ENCODE results near the gene SREBF1. TPM values are rescaled to one million over a fixed set of nuclear protein-coding genes. Genes with fewer than 3 reads are reported as not detected.

SREBF1 gene
- total RNA-seq, 1 donor from 2014 or later, result 51.6 TPM

DNA sequence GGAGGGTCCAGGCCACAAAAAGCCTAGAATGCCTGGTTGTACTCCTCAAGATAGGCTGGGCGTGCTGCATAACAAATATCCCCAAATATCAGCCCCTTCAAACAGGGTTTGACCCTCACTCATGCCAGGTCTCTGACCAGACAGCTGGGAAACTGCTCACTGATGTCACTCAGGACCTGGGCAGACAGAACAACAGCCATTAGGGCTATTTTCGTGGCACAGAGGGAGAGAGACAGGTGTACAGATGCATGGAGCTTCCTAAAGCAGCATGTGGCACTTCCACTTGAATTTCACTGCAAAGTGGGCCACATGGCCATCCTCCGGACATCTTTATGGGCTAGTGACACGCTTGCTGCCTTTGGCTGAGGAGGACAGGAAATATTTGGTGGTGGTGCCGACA, 73.1 kb downstream of the SREBF1 start:
- H3K27me3 ChIP-seq (ENCODE audit: control insufficient read depth, insufficient read depth, low read length), result no peaks in the 10 kb centered on the region
- H3K4me3 ChIP-seq (ENCODE audit: low read depth, low read length), result no peak overlapping the region
- FAIRE-seq (no peak), DNase-seq (ENCODE audit: low read depth) (no peak)
- peaks cover 11% of the 10 kb centered on the region for H3K36me3 ChIP-seq (ENCODE audit: control insufficient read depth, insufficient read depth, low read length)
- TF ChIP-seq CTCF (IDR thresholded peaks at IDR 0.05; ENCODE audit: insufficient read depth, low read length, severe bottlenecking), result no peak

DNA sequence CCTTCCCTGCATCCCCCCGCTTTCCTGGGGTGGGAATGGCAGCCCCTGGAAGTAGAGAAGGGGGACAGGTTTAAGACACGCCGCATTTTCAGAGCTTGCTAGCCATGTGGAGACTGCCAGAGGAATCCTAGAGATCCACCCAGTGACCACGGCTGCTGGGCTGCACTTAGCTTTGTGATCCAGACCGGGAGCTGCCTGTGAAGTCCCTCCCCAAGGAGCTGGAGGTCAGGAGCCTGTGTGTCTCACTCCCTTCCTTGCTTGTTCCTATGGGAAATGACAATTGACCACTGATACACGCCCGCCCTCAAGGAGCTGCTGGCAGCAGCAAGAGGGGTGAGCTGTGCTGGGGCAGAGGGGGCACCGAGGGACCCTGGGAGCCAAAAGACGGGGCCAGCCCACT, 73.7 kb downstream of the SREBF1 start:
- FAIRE-seq, result peak; percentile 43

GRCh38 chr17:17762744-17763105, 74.1 kb downstream of the SREBF1 start:
- FAIRE-seq, result no peak
- no peak for DNase-seq (ENCODE audit: low read depth)
- no peak for TF ChIP-seq CTCF (IDR thresholded peaks at IDR 0.05; ENCODE audit: insufficient read depth, low read length, severe bottlenecking)
- Histone ChIP-seq H3K4me3 (ENCODE audit: low read depth, low read length) (no peak overlapping the region), H3K36me3 (ENCODE audit: control insufficient read depth, insufficient read depth, low read length) (peaks cover 11% of the 10 kb centered on the region), H3K27me3 (ENCODE audit: control insufficient read depth, insufficient read depth, low read length) (no peaks in the 10 kb centered on the region)

More for the DNA sequence above, 73.7 kb downstream of the SREBF1 start:
- Histone ChIP-seq H3K4me3 (ENCODE audit: low read depth, low read length) (no peak overlapping the region), H3K36me3 (ENCODE audit: control insufficient read depth, insufficient read depth, low read length) (peaks cover 11% of the 10 kb centered on the region), H3K27me3 (ENCODE audit: control insufficient read depth, insufficient read depth, low read length) (no peaks in the 10 kb centered on the region)
- no peak for TF ChIP-seq CTCF (IDR thresholded peaks at IDR 0.05; ENCODE audit: insufficient read depth, low read length, severe bottlenecking)
- DNase-seq (ENCODE audit: low read depth), result no peak

Other genes starting within 250 kb of the SREBF1 start
- 23.4 and 35.1 TPM in 2 replicates for gene PEMT, start 245.3 kb downstream of the SREBF1 start, total RNA-seq
- 7.4 and 8.8 TPM in 2 replicates for gene RAI1, start 155.5 kb downstream of the SREBF1 start, total RNA-seq
- 12.4 and 17.8 TPM in 2 replicates for gene TOM1L2, start 135.4 kb upstream of the SREBF1 start, total RNA-seq
- under 0.01 and 0.13 TPM in 2 replicates for gene DRC3, start 135.9 kb upstream of the SREBF1 start, total RNA-seq
- gene ATPAF2, start 202.2 kb upstream of the SREBF1 start, total RNA-seq, result 11.3 and 11.5 TPM in 2 replicates
- 5.3 and 6.5 TPM in 2 replicates for gene GID4, start 202.4 kb upstream of the SREBF1 start, total RNA-seq